Measurements from ENCODE around the gene IFT88. TPM values are rescaled to one million over a fixed set of nuclear protein-coding genes. Genes with fewer than 3 reads are reported as not detected.
"Not testable (repeated sequence)": the region's sequence is repeated elsewhere in the genome, so short reads cannot be mapped to it uniquely, and the experiment has no call there.

IFT88 gene
- total RNA-seq, 1 donor from 2014 or later = 2.1 TPM

DNA sequence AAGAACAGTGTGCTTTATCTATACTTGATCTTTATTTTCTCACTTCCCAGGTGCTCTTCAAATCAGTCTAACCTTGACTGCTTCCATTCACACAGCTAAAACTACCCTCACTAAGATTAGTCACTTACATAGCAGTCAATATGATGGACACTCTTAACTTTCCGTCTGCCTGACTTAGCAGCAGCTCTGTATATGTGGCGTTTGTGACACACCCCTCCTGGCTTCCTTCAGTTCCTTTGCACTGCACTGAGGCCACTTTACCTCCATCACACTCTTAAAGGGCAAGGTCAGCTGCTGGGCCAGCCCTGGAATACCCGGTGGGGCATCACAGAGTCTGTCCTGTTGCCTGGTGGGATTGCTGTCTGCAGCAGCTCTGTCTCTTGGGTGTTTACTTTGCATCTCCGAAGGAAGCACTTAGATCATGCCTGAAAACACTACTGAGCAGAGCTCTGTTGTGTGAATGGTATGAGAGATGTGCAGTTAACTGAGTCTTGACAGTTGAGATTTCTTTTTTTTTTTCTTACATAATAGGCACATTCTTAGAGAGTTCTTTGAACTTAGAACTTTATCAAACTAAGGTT lies 101.0 kb downstream of the IFT88 start:
- no peak for DNase-seq (ENCODE audit: low spot score)
- no peaks in the 10 kb centered on the region for H3K36me3 Mint-ChIP-seq (ENCODE audit: low read depth)
- no peak overlapping the region for H3K27ac Mint-ChIP-seq
- no peaks in the 10 kb centered on the region for H3K27me3 Mint-ChIP-seq (ENCODE audit: low read depth)
- intact Hi-C loops (cut with micrococcal nuclease) = no loop called here
- H3K4me3 Mint-ChIP-seq (ENCODE audit: low read depth) = no peak overlapping the region
- H3K9me3 Mint-ChIP-seq = no peaks in the 10 kb centered on the region
- H3K4me1 Mint-ChIP-seq (ENCODE audit: low read depth) = no peaks in the 10 kb centered on the region

DNA sequence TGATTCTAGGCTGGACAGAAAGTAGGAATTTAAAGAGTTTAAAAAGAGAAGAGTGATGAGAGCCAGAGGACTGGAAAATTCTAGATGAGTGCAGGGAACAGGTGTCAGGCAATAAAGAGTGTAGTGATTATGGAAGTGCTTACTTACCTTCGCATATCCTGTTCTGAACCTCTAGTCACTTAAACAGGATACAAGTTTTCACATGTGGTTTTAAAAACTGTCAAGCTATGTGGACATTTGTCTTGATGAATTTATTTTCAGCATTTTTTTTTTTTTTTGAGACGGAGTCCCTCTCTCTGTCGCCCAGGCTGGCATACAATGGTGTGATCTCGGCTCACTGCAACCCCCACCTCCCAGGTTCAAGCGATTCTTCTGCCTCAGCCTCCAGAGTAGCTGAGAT lies 102.2 kb downstream of the IFT88 start:
- H3K27ac Mint-ChIP-seq = no peak overlapping the region
- no peak for DNase-seq (ENCODE audit: low spot score)
- intact Hi-C loops (cut with micrococcal nuclease) = no loop called here

DNA sequence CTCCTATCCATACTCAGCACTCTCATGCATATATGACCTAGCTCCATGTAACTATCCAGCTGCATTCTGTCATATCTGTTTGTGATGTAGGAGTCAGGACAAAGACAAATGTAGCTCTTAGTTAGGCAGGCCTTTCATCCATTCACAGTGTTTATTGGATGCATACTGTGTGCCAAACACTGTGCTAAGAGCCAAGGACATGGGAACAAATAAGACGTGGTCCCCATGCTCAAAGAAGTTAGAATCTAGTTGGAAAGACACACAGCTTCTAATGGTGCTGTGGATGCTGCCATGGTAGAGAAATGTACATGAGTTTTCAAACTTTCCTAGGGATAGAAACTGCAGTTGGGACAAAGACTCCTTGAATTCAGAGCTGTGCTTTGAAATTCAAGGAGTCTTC lies 104.8 kb downstream of the IFT88 start:
- intact Hi-C loops (cut with micrococcal nuclease) = no loop called here
- no peak overlapping the region for H3K4me3 Mint-ChIP-seq (ENCODE audit: low read depth)
- no peaks in the 10 kb centered on the region for H3K27me3 Mint-ChIP-seq (ENCODE audit: low read depth)
- H3K9me3 Mint-ChIP-seq = no peaks in the 10 kb centered on the region
- DNase-seq (ENCODE audit: low spot score) = no peak
- no peaks in the 10 kb centered on the region for H3K4me1 Mint-ChIP-seq (ENCODE audit: low read depth)
- H3K27ac Mint-ChIP-seq = no peak overlapping the region
- no peaks in the 10 kb centered on the region for H3K36me3 Mint-ChIP-seq (ENCODE audit: low read depth)

More for the DNA sequence above, 102.2 kb downstream of the IFT88 start:
- no peaks in the 10 kb centered on the region for H3K4me1 Mint-ChIP-seq (ENCODE audit: low read depth)
- no peak overlapping the region for H3K4me3 Mint-ChIP-seq (ENCODE audit: low read depth)
- no peaks in the 10 kb centered on the region for H3K9me3 Mint-ChIP-seq
- H3K36me3 Mint-ChIP-seq (ENCODE audit: low read depth) = no peaks in the 10 kb centered on the region
- no peaks in the 10 kb centered on the region for H3K27me3 Mint-ChIP-seq (ENCODE audit: low read depth)

DNA sequence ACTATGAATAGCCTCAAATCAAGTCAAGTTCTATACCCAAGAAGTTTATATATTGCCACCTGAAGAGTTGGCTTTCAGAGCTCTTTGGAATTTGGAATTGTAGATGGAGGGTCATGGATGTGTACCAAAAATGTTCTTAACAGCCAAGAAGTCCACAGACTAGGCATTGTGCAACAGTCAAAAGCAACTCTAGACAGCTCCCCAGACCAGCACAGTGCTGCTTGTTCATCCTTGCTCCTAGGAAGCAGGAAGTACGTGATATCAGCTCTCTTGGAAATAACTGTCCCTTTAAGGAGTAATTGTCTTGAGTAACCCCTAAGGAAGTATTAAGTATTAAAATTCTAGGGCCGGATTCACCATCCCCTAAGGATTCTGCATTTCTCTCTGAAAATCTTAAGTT lies 105.8 kb downstream of the IFT88 start:
- no peak for DNase-seq (ENCODE audit: low spot score)
- Mint-ChIP-seq H3K4me1 (ENCODE audit: low read depth) (no peaks in the 10 kb centered on the region), H3K27ac (no peak overlapping the region), H3K27me3 (ENCODE audit: low read depth) (no peaks in the 10 kb centered on the region), H3K9me3 (no peaks in the 10 kb centered on the region), H3K4me3 (ENCODE audit: low read depth) (no peak overlapping the region), H3K36me3 (ENCODE audit: low read depth) (no peaks in the 10 kb centered on the region)
- intact Hi-C loops (cut with micrococcal nuclease) = no loop called here

DNA sequence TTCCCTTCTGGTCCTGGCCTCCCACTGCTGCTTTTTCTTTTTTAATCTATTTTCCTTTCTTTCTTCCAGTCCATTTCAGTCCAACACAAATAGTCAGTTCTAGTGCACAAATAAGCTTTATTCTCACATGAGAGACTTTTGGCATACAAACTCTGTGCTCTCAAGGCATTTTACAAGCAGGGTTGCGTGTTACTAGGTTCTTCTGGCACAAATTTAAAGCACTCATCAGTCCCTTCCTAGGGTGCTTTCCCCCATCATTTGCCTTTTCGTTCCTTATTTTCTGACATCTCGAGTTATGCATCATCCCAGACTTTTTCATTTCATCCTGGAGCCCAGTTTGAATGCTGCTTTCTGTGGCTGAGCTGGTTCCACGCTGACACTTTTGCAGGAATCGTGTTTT lies 106.8 kb downstream of the IFT88 start:
- Mint-ChIP-seq H3K4me3 (ENCODE audit: low read depth) (no peak overlapping the region), H3K36me3 (ENCODE audit: low read depth) (no peaks in the 10 kb centered on the region), H3K27me3 (ENCODE audit: low read depth) (no peaks in the 10 kb centered on the region), H3K4me1 (ENCODE audit: low read depth) (no peaks in the 10 kb centered on the region), H3K9me3 (no peaks in the 10 kb centered on the region), H3K27ac (no peak overlapping the region)
- no peak for DNase-seq (ENCODE audit: low spot score)
- intact Hi-C loops (cut with micrococcal nuclease) = no loop called here

DNA sequence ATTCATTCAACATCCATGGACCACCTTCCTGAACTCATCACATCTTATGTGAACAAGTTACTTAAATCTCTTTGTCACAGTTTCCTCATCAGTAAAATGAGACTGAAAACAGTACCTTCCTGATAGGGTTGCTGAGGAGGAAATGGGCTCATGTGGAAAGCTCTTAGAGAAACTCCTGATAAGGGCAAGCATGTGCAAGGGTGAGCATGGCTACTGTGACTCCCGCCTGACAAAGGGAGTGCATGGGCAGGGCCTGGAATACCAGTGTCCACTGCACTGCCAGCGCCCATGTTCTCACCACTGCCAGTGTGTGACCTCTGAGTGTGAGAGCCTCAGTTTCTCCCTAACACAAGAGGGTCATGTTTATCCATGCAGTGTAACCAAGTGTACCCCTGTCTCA lies 109.3 kb downstream of the IFT88 start:
- DNase-seq (ENCODE audit: low spot score) = no peak
- Mint-ChIP-seq H3K27me3 (ENCODE audit: low read depth) (no peaks in the 10 kb centered on the region), H3K9me3 (no peaks in the 10 kb centered on the region), H3K4me1 (ENCODE audit: low read depth) (no peaks in the 10 kb centered on the region), H3K36me3 (ENCODE audit: low read depth) (no peaks in the 10 kb centered on the region), H3K4me3 (ENCODE audit: low read depth) (no peak overlapping the region), H3K27ac (no peak overlapping the region)
- intact Hi-C loops (cut with micrococcal nuclease) = no loop called here

DNA sequence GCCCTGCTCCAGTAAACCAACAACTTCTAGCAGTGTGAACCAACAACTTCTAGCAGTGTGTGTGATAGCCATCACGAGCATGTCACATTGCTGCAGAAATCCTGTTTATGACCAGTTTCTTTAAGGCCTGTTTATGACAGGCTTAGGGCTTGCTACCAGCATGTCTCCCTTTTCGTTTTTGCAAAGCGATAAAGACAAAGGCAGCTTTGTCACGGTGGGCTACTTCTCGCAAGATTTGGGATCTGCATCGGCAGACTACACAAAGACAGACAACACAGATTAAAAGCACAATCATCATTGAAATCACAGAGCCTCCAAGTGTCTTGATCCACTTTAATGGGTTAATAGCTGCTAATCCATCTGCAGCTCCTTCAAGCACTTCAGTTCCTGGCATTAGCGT lies 111.6 kb downstream of the IFT88 start:
- H3K9me3 Mint-ChIP-seq; intact Hi-C loops (cut with micrococcal nuclease); H3K4me1 Mint-ChIP-seq (ENCODE audit: low read depth): not testable (repeated sequence)

DNA sequence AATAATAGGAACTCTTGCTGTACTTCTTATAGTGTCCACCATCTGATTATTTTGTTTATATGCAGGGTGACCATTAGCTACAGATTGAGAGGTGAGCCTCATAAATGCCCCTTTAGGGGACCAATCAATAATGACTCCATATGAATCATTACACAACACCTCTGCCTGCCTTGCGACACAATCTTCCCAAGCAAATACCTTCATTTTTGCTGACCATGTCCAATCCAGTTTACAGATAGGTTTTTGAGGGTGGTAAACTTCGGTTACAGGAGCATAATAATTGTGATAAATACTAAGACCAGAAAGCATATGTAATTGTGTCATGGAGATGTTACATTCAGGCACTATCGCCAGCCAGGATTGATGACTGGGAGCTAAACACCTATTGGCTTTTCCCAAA lies 112.9 kb downstream of the IFT88 start:
- H3K4me3 Mint-ChIP-seq (ENCODE audit: low read depth) = no peak overlapping the region
- no peaks in the 10 kb centered on the region for H3K9me3 Mint-ChIP-seq
- intact Hi-C loops (cut with micrococcal nuclease) = no loop called here
- H3K4me1 Mint-ChIP-seq (ENCODE audit: low read depth) = no peaks in the 10 kb centered on the region
- H3K27me3 Mint-ChIP-seq (ENCODE audit: low read depth) = no peaks in the 10 kb centered on the region
- no peaks in the 10 kb centered on the region for H3K36me3 Mint-ChIP-seq (ENCODE audit: low read depth)
- H3K27ac Mint-ChIP-seq = no peak overlapping the region
- no peak for DNase-seq (ENCODE audit: low spot score)

More for the DNA sequence above, 111.6 kb downstream of the IFT88 start:
- H3K27me3 Mint-ChIP-seq (ENCODE audit: low read depth); H3K36me3 Mint-ChIP-seq (ENCODE audit: low read depth); H3K4me3 Mint-ChIP-seq (ENCODE audit: low read depth); H3K27ac Mint-ChIP-seq; DNase-seq (ENCODE audit: low spot score): not testable (repeated sequence)

DNA sequence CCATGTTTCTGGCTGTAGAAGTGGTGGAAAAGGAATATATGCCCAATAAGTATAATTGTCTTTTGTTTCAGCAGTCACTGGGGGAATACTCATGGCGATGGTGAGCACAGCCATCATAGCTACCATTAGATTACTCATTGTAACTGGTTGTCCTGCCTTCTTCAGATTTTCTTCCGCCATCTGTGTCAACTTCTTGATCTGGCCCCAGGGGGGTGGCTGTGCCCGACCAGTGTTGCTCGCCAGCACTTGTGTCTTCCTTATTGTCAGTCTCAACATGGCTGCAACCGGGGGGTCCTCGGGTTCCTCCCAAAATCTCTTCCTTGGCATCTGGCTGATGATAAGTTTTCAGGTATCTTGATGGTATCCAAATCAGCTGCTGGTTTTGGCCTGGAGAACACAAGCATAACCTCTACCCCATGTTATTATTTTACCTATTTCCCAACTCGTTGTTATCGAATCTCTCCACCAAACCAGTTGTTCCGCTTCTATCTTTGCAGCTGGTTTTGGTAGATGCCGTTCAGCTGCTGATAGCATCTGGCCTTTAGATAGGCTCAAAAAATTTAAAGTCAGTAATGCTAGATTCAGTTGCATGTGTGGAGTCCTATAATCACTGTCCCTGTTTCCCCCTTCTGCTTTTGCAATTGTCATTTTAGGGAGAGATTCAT lies 113.6 kb downstream of the IFT88 start:
- no peaks in the 10 kb centered on the region for H3K4me1 Mint-ChIP-seq (ENCODE audit: low read depth)
- intact Hi-C loops (cut with micrococcal nuclease) = no loop called here
- no peaks in the 10 kb centered on the region for H3K36me3 Mint-ChIP-seq (ENCODE audit: low read depth)
- no peaks in the 10 kb centered on the region for H3K27me3 Mint-ChIP-seq (ENCODE audit: low read depth)
- no peak overlapping the region for H3K4me3 Mint-ChIP-seq (ENCODE audit: low read depth)
- H3K9me3 Mint-ChIP-seq = no peaks in the 10 kb centered on the region
- no peak for DNase-seq (ENCODE audit: low spot score)
- H3K27ac Mint-ChIP-seq = no peak overlapping the region

DNA sequence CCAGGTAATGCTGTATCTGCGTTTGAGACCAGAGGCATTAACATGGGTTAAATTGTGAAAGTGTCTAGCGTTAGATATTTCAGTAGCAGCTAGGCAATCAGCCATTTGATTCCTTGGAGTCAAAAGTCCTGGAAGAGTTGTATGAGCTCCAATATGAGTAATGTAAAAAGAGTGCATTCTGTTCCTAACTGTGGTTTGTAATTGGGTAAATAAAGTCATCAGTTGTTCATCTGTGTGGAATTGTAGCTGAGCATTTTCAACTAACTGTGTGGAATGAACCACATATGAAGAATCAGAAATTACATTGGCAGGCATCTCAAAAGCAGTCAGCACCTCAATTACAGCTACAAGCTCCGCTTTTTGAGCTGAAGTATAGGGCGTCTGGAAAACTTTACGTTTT lies 114.5 kb downstream of the IFT88 start:
- H3K27ac Mint-ChIP-seq; DNase-seq (ENCODE audit: low spot score); H3K4me1 Mint-ChIP-seq (ENCODE audit: low read depth); H3K4me3 Mint-ChIP-seq (ENCODE audit: low read depth); intact Hi-C loops (cut with micrococcal nuclease); H3K9me3 Mint-ChIP-seq; H3K27me3 Mint-ChIP-seq (ENCODE audit: low read depth); H3K36me3 Mint-ChIP-seq (ENCODE audit: low read depth): not testable (repeated sequence)

DNA sequence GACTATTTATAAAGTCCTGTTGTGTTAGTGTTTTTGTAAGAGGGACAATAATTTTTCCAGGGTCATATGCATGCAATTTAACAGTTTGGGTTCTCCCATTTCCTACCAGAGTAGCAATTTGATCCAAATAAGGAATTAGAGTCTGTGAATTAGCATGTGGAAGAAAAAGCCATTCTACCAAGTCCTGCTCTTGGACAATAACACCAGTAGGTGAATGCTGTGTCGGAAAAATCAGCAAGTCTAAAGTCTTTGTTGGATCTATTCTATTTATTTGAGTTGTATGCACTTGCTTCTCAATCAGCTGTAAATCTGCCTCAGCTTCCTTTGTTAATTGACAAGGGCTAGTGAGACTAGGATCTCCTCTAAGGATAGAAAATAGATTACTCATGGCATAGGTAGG lies 115.1 kb downstream of the IFT88 start:
- H3K36me3 Mint-ChIP-seq (ENCODE audit: low read depth) = no peaks in the 10 kb centered on the region
- no peaks in the 10 kb centered on the region for H3K27me3 Mint-ChIP-seq (ENCODE audit: low read depth)
- H3K4me3 Mint-ChIP-seq (ENCODE audit: low read depth) = no peak overlapping the region
- intact Hi-C loops (cut with micrococcal nuclease) = no loop called here
- no peak for DNase-seq (ENCODE audit: low spot score)
- H3K27ac Mint-ChIP-seq = no peak overlapping the region
- no peaks in the 10 kb centered on the region for H3K4me1 Mint-ChIP-seq (ENCODE audit: low read depth)
- no peaks in the 10 kb centered on the region for H3K9me3 Mint-ChIP-seq

DNA sequence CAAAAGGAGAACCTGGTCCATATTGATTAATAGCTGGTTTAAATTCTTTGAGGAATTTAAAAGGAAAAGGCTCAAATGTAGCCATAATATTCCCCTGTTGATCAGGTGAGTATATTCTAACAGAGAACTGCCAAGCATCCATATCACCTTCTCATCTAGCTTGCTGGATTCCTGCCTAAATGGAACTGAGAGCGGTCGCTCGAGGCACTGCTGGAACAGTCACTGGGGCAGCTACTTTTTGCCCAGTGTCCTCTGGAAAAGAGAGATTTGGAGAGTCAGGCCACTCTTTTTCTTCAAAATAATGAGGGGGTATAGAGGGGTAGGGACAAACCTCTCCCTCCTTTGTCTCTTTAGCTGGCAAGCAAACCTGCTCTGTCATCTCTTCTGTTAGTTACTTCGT lies 117.1 kb downstream of the IFT88 start:
- no peaks in the 10 kb centered on the region for H3K27me3 Mint-ChIP-seq (ENCODE audit: low read depth)
- no peaks in the 10 kb centered on the region for H3K4me1 Mint-ChIP-seq (ENCODE audit: low read depth)
- intact Hi-C loops (cut with micrococcal nuclease) = no loop called here
- no peak overlapping the region for H3K4me3 Mint-ChIP-seq (ENCODE audit: low read depth)
- no peak overlapping the region for H3K27ac Mint-ChIP-seq
- H3K9me3 Mint-ChIP-seq = no peaks in the 10 kb centered on the region
- no peaks in the 10 kb centered on the region for H3K36me3 Mint-ChIP-seq (ENCODE audit: low read depth)
- DNase-seq (ENCODE audit: low spot score) = no peak

DNA sequence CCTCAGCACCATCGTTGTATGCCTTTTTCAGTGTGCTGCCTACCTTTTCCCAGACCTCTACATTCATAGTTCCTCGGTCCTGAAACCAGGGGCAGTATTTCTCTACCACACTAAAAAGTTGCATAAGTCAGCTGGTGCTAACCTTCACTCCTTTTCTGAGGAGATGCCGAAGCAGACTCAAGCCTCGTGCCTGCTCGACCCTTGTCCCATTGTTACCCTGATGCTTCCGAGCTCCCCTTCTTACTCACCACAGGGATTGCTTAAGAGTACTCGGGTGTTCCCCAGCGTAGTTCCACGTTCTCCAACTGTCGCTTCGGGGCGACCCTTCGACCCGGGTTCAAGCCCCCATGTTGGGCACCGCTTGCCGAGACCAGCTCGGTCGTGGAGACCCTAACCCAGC lies 117.6 kb downstream of the IFT88 start:
- no peak for DNase-seq (ENCODE audit: low spot score)
- Mint-ChIP-seq H3K27me3 (ENCODE audit: low read depth) (no peaks in the 10 kb centered on the region), H3K27ac (no peak overlapping the region), H3K36me3 (ENCODE audit: low read depth) (no peaks in the 10 kb centered on the region), H3K4me3 (ENCODE audit: low read depth) (no peak overlapping the region), H3K9me3 (no peaks in the 10 kb centered on the region), H3K4me1 (ENCODE audit: low read depth) (no peaks in the 10 kb centered on the region)
- intact Hi-C loops (cut with micrococcal nuclease) = no loop called here

DNA sequence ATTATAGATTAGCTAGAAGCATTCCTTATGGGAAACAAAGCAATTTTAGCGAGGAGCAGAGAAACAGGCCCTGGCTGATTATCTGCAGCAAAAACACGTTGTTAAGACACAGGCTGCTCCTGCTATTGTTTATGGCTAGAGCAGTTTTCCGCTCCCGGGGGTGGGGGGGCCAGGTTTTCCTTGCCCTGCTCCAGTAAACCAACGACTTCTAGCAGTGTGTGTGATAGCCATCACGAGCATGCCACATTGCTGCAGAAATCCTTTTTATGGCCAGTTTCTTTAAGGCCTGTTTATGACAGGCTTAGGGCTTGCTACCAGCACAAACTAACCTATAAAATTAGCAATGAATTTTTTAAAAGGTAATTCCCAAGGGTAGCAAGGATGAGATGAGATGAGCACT lies 118.1 kb downstream of the IFT88 start:
- DNase-seq (ENCODE audit: low spot score) = no peak
- H3K27me3 Mint-ChIP-seq (ENCODE audit: low read depth) = no peaks in the 10 kb centered on the region
- H3K9me3 Mint-ChIP-seq = no peaks in the 10 kb centered on the region
- H3K4me1 Mint-ChIP-seq (ENCODE audit: low read depth) = no peaks in the 10 kb centered on the region
- H3K27ac Mint-ChIP-seq = no peak overlapping the region
- H3K36me3 Mint-ChIP-seq (ENCODE audit: low read depth) = no peaks in the 10 kb centered on the region
- no peak overlapping the region for H3K4me3 Mint-ChIP-seq (ENCODE audit: low read depth)
- intact Hi-C loops (cut with micrococcal nuclease) = no loop called here

Data from activated T-helper 2 cell treated with anti-CD3 and anti-CD28 coated beads, Interferon-gamma antibody, Interleukin-2, Interleukin-4, amounts not matched to agents 10 μg/mL and 5 μg/mL and 100 μg/mL, durations not matched to agents 14 hours and 24 hours and 36 hours (primary cell).